C4-2B (cell line): Measurements from ENCODE around the gene BLVRA.
"Not testable (repeated sequence)": the region's sequence is repeated elsewhere in the genome, so short reads cannot be mapped to it uniquely, and the experiment has no call there.

Source experiments
- ZFX ChIP-seq: fragments of 450-650 bp; IDR thresholded peaks from 2 replicates; pipeline ENCODE4 v1.6.1; 2017
- TF ChIP-seq, protein P1 (sequence below): fragments of 450-650 bp; conservative IDR thresholded peaks from 2 replicates; pipeline ENCODE4 v1.5.1; 2017; ENCODE audit warnings: mild to moderate bottlenecking

DNA sequence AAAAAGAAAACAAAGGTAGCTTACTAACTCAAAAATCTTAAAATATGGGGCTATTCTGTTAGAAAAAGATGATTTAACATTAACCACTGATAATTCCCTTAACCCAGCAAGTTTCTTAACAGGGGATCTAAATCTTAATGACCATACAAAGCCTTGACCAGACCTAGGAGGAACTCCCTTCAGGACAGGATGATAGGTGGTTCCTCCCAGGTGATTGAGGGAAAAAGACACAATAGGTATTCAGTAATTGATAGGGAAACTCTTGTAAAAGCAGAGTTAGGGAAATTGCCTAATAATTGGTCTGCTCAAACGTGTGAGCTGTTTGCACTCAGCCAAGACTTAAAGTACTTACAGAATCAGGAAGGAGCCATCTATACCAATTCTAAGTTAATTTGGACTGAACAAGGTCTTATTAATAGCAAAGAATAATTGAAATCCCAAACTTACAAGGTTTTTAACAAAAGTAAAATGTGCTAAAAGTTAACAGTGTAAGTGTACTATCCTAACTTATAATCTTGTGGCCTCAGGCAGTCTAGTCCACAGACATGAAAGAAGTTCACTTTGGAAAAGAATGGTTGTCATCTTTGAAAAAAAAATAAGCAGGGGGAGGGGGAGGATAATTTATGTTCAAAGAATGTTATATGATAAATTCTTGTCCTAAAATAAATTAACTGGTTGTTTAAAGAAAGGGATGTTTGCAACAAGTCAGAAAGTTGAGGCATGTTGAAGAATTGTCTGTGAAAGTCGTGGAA lies 57.7 kb downstream of the BLVRA start:
- TF ChIP-seq, protein P1, sequence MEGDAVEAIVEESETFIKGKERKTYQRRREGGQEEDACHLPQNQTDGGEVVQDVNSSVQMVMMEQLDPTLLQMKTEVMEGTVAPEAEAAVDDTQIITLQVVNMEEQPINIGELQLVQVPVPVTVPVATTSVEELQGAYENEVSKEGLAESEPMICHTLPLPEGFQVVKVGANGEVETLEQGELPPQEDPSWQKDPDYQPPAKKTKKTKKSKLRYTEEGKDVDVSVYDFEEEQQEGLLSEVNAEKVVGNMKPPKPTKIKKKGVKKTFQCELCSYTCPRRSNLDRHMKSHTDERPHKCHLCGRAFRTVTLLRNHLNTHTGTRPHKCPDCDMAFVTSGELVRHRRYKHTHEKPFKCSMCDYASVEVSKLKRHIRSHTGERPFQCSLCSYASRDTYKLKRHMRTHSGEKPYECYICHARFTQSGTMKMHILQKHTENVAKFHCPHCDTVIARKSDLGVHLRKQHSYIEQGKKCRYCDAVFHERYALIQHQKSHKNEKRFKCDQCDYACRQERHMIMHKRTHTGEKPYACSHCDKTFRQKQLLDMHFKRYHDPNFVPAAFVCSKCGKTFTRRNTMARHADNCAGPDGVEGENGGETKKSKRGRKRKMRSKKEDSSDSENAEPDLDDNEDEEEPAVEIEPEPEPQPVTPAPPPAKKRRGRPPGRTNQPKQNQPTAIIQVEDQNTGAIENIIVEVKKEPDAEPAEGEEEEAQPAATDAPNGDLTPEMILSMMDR = not testable (repeated sequence)
- not testable (repeated sequence) for TF ChIP-seq ZFX
